GM10266 (cell line): ENCODE results near the gene RCE1.

Experiments used
- DNase-seq: peaks from one replicate; pipeline ENCODE4 v3.0.0; 2012; ENCODE audit errors: extremely low spot score
- CTCF ChIP-seq: IDR thresholded peaks from 2 replicates; pipeline ENCODE4 v1.5.1; 2012; ENCODE audit warnings: mild to moderate bottlenecking, low read depth; ENCODE audit not compliant: control insufficient read depth, insufficient read depth; ENCODE audit errors: missing control alignments

RCE1 gene

DNA sequence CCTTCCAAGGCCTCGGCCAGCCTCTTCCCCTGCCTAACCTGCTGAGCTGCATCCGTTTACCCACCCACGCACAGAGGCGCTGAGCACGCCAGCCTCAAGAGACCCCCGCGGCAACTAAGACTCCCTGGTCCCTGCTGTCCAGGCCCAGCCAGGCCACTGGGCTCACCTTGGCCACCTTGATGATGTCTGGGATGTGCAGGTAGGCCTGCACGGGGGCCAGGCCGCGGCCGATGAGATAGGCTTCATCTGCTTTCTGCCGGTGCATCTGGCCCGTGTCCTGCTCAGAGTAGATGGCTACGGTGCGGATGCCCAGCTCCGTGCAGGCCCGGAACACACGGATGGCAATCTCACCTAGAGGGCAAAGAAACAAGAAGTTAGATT, 28.3 kb downstream of the RCE1 start:
- TF ChIP-seq CTCF = no peak

DNA sequence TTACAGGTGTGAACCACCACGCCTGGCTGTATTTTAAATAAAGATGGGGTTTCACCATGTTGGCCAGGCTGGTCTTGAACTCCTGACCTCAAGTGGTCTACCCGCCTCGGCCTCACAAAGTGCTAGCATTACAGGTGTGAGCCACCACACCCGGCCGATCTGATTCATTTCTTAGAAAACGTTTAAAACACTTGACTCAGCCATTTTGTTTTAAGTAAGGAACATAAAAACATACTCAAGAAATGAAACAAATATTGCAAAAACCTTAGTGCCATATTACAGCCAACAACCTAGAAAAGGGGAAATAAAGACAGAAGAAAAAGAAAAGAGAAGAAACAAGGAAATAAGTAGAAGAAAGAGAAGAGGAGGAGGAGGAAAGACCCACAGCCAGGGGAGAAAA, 31.0 kb downstream of the RCE1 start:
- no peak for TF ChIP-seq CTCF

More for the DNA sequence above, 28.3 kb downstream of the RCE1 start:
- DNase-seq = no peak

DNA sequence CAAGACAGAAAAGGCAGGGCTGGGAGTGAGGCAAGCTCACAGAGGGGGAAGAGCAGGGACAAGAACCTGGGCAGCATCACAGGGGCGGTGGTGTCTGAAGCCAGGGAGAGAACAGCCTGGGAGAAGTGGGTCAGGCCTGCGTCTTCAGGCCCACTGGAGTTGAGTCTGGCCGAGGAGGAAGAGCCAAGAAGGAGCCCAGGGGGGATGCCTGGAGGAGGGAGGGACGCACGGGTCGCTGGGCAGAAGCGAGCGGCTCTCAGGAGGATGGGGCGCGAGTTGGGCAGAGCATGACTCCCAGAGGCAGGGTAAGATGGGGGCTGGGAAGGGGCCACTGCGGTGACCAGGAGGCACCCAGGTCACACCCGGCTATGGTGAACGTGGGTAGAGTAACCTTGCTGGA, 32.1 kb downstream of the RCE1 start:
- DNase-seq = no peak
- TF ChIP-seq CTCF = no peak

More for the DNA sequence above, 31.0 kb downstream of the RCE1 start:
- DNase-seq = no peak

GRCh38 chr11:66877588-66878385, 34.5 kb downstream of the RCE1 start:
- no peak for TF ChIP-seq CTCF
- DNase-seq = no peak

DNA sequence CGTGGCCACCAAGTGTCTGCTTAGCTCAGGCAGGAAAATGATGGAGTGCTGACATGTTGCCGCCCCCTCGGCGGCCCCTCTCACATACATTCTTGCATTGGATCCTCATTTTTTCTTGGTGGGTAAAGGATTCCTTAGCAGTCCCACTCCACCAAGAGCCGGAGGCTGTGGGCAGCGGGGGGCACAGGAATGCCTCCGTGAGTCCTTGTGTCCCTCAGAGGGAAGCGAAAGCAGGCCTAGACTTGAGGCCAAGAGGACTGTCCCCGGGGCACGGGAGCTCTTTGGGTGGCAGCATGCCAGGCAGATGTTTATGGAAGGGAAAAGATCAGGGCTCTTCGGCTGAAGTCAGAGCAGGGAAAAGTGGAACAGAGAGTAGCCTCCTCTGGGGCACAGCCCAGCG, 35.2 kb downstream of the RCE1 start:
- DNase-seq = no peak
- TF ChIP-seq CTCF = no peak

DNA sequence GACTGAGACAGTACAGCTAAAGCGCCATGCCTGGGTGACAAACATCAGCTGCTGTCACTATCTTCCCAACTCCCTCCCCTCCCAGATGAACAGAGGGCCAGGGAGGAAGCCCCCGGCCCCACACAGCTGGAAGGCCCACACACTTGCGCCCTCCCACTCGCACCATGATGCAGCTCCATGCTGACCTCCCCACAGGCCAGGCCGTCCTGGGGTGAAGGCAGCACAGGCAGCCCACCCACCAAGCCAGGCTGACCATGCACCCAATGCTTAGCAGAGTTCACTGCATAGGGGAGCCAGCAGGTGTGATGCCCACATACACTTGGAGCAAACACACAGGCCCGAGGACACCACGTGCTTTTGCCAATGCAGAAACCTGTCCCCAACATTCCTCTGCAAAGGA, 35.8 kb downstream of the RCE1 start:
- no peak for TF ChIP-seq CTCF

GRCh38 chr11:66879583-66879982, 36.3 kb downstream of the RCE1 start:
- DNase-seq = no peak
- TF ChIP-seq CTCF = no peak

More for the DNA sequence above, 35.8 kb downstream of the RCE1 start:
- no peak for DNase-seq
